T-helper 2 cell treated with Interferon-gamma antibody and Interleukin-4, amounts not matched to agents 5 μg/mL and 100 μg/mL, for 36 hours (primary cell): ENCODE data around the gene HAPLN1.

Source experiments
- DNase-seq: peaks from one replicate; pipeline ENCODE4 v3.0.0; 2021; ENCODE audit warnings: low spot score
- H3K27ac Mint-ChIP-seq: one replicate; pipeline ENCODE4 v1.8.0; 2021; ENCODE audit warnings: mild to moderate bottlenecking, mixed read lengths
- H3K27me3 Mint-ChIP-seq: one replicate; pipeline ENCODE4 v1.8.0; 2021; ENCODE audit warnings: low read depth, mixed read lengths
- H3K36me3 Mint-ChIP-seq: one replicate; pipeline ENCODE4 v1.8.0; 2021; ENCODE audit warnings: low read depth, mixed read lengths
- H3K4me1 Mint-ChIP-seq: one replicate; pipeline ENCODE4 v1.8.0; 2021; ENCODE audit warnings: low read depth, mixed read lengths
- H3K4me3 Mint-ChIP-seq: one replicate; pipeline ENCODE4 v1.8.0; 2022; ENCODE audit warnings: mild to moderate bottlenecking, moderate library complexity, mixed read lengths
- H3K9me3 Mint-ChIP-seq: one replicate; pipeline ENCODE4 v1.8.0; 2021; ENCODE audit warnings: mixed read lengths

HAPLN1 gene

GRCh38 chr5:83729362-83729761 lies 8.7 kb upstream of the HAPLN1 start:
- H3K9me3 Mint-ChIP-seq, result no peaks in the 10 kb centered on the region
- no peak overlapping the region for H3K27ac Mint-ChIP-seq
- no peaks in the 10 kb centered on the region for H3K4me1 Mint-ChIP-seq

GRCh38 chr5:83726912-83727311 lies 6.3 kb upstream of the HAPLN1 start:
- no peaks in the 10 kb centered on the region for H3K36me3 Mint-ChIP-seq
- peaks cover 18% of the 10 kb centered on the region for H3K27me3 Mint-ChIP-seq
- H3K9me3 Mint-ChIP-seq, result no peaks in the 10 kb centered on the region
- H3K27ac Mint-ChIP-seq, result no peak overlapping the region
- no peaks in the 10 kb centered on the region for H3K4me1 Mint-ChIP-seq
- DNase-seq, result no peak
- no peak overlapping the region for H3K4me3 Mint-ChIP-seq

More at GRCh38 chr5:83729362-83729761, 8.7 kb upstream of the HAPLN1 start:
- no peaks in the 10 kb centered on the region for H3K36me3 Mint-ChIP-seq
- DNase-seq, result no peak
- no peak overlapping the region for H3K4me3 Mint-ChIP-seq
- peaks cover 3% of the 10 kb centered on the region for H3K27me3 Mint-ChIP-seq

- Mint-ChIP-seq H3K4me3 (no peak overlapping the region), H3K27ac (no peak overlapping the region), H3K36me3 (no peaks in the 10 kb centered on the region), H3K4me1 (no peaks in the 10 kb centered on the region), H3K9me3 (no peaks in the 10 kb centered on the region), H3K27me3 (peaks cover 38% of the 10 kb centered on the region)
- no peak for DNase-seq
Measured at GRCh38 chr5:83724935-83725334, 4.3 kb upstream of the HAPLN1 start.

- H3K27ac Mint-ChIP-seq, result no peak overlapping the region
- H3K27me3 Mint-ChIP-seq, result peaks cover 44% of the 10 kb centered on the region
- H3K36me3 Mint-ChIP-seq, result no peaks in the 10 kb centered on the region
- no peaks in the 10 kb centered on the region for H3K4me1 Mint-ChIP-seq
- H3K4me3 Mint-ChIP-seq, result no peak overlapping the region
- DNase-seq, result no peak
- H3K9me3 Mint-ChIP-seq, result no peaks in the 10 kb centered on the region
Measured at GRCh38 chr5:83724001-83724400, 3.3 kb upstream of the HAPLN1 start.

GRCh38 chr5:83723031-83723430 lies 2.4 kb upstream of the HAPLN1 start:
- Mint-ChIP-seq H3K9me3 (no peaks in the 10 kb centered on the region), H3K4me3 (no peak overlapping the region)

GRCh38 chr5:83721953-83722901 lies 1.6 kb upstream of the HAPLN1 start:
- Mint-ChIP-seq H3K36me3 (no peaks in the 10 kb centered on the region), H3K27me3 (peaks cover 45% of the 10 kb centered on the region), H3K4me1 (no peaks in the 10 kb centered on the region), H3K4me3 (peak overlapping the region; percentile 54), H3K9me3 (no peaks in the 10 kb centered on the region), H3K27ac (no peak overlapping the region)
- no peak for DNase-seq

More at GRCh38 chr5:83723031-83723430, 2.4 kb upstream of the HAPLN1 start:
- no peak overlapping the region for H3K27ac Mint-ChIP-seq
- H3K4me1 Mint-ChIP-seq, result no peaks in the 10 kb centered on the region
- no peaks in the 10 kb centered on the region for H3K36me3 Mint-ChIP-seq
- DNase-seq, result no peak
- peaks cover 45% of the 10 kb centered on the region for H3K27me3 Mint-ChIP-seq

- Mint-ChIP-seq H3K9me3 (no peaks in the 10 kb centered on the region), H3K27me3 (peaks cover 41% of the 10 kb centered on the region), H3K4me3 (no peak overlapping the region), H3K27ac (no peak overlapping the region), H3K36me3 (no peaks in the 10 kb centered on the region), H3K4me1 (no peaks in the 10 kb centered on the region)
- DNase-seq, result no peak
Measured at GRCh38 chr5:83718936-83719495, 1.6 kb downstream of the HAPLN1 start.

GRCh38 chr5:83718195-83718825 lies 2.3 kb downstream of the HAPLN1 start:
- DNase-seq, result no peak
- H3K36me3 Mint-ChIP-seq, result no peaks in the 10 kb centered on the region
- no peaks in the 10 kb centered on the region for H3K4me1 Mint-ChIP-seq
- H3K27ac Mint-ChIP-seq, result no peak overlapping the region
- H3K27me3 Mint-ChIP-seq, result peaks cover 36% of the 10 kb centered on the region
- no peaks in the 10 kb centered on the region for H3K9me3 Mint-ChIP-seq
- no peak overlapping the region for H3K4me3 Mint-ChIP-seq

GRCh38 chr5:83715236-83716065 lies 5.2 kb downstream of the HAPLN1 start:
- H3K9me3 Mint-ChIP-seq, result no peaks in the 10 kb centered on the region
- no peak for DNase-seq
- peaks cover 12% of the 10 kb centered on the region for H3K27me3 Mint-ChIP-seq
- H3K4me1 Mint-ChIP-seq, result no peaks in the 10 kb centered on the region
- H3K4me3 Mint-ChIP-seq, result no peak overlapping the region
- H3K27ac Mint-ChIP-seq, result no peak overlapping the region
- H3K36me3 Mint-ChIP-seq, result no peaks in the 10 kb centered on the region

- H3K27ac Mint-ChIP-seq, result no peak overlapping the region
- H3K9me3 Mint-ChIP-seq, result no peaks in the 10 kb centered on the region
- H3K27me3 Mint-ChIP-seq, result peaks cover 6% of the 10 kb centered on the region
- no peak for DNase-seq
- H3K4me1 Mint-ChIP-seq, result no peaks in the 10 kb centered on the region
- no peaks in the 10 kb centered on the region for H3K36me3 Mint-ChIP-seq
- no peak overlapping the region for H3K4me3 Mint-ChIP-seq
Measured at GRCh38 chr5:83714810-83715209, 5.8 kb downstream of the HAPLN1 start.

- Mint-ChIP-seq H3K9me3 (no peaks in the 10 kb centered on the region), H3K4me1 (no peaks in the 10 kb centered on the region), H3K36me3 (no peaks in the 10 kb centered on the region)
Measured at GRCh38 chr5:83711982-83712601, 8.6 kb downstream of the HAPLN1 start.

GRCh38 chr5:83709973-83710372 lies 10.7 kb downstream of the HAPLN1 start:
- no peaks in the 10 kb centered on the region for H3K36me3 Mint-ChIP-seq
- H3K4me3 Mint-ChIP-seq, result no peak overlapping the region
- DNase-seq, result no peak
- H3K4me1 Mint-ChIP-seq, result no peaks in the 10 kb centered on the region
- H3K9me3 Mint-ChIP-seq, result no peaks in the 10 kb centered on the region
- no peaks in the 10 kb centered on the region for H3K27me3 Mint-ChIP-seq
- H3K27ac Mint-ChIP-seq, result no peak overlapping the region

More at GRCh38 chr5:83711982-83712601, 8.6 kb downstream of the HAPLN1 start:
- no peak for DNase-seq
- Mint-ChIP-seq H3K27me3 (no peaks in the 10 kb centered on the region), H3K4me3 (no peak overlapping the region), H3K27ac (no peak overlapping the region)

GRCh38 chr5:83708170-83708569 lies 12.5 kb downstream of the HAPLN1 start:
- DNase-seq, result no peak
- H3K9me3 Mint-ChIP-seq, result peaks cover 7% of the 10 kb centered on the region
- no peak overlapping the region for H3K4me3 Mint-ChIP-seq
- no peaks in the 10 kb centered on the region for H3K4me1 Mint-ChIP-seq
- H3K27me3 Mint-ChIP-seq, result no peaks in the 10 kb centered on the region
- H3K27ac Mint-ChIP-seq, result no peak overlapping the region
- no peaks in the 10 kb centered on the region for H3K36me3 Mint-ChIP-seq
